Activated CD4-positive, alpha-beta T cell treated with anti-CD3 and anti-CD28 coated beads for 36 hours (primary cell): Measurements from ENCODE around the gene TTC19. TPM values are rescaled to one million over a fixed set of nuclear protein-coding genes. Genes with fewer than 3 reads are reported as not detected.

Experiments used
- ATAC-seq: fragments of 200-7000 bp; cut with Tn5 transposase; one replicate; pipeline ENCODE4 v1.10.0; 2021; ENCODE audit warnings: mild to moderate bottlenecking, moderate library complexity
- CTCF ChIA-PET: fragments of 350-600 bp; sonication (Branson Sonifier 250); formaldehyde crosslinking; loops from one replicate; lab custom pipeline; 2021; ENCODE audit warnings: antibody characterized with exemption; lab: Charles Lee
- POLR2A ChIA-PET: fragments of 350-600 bp; sonication (Branson Sonifier 250); formaldehyde crosslinking; loops from one replicate; lab custom pipeline; 2021; ENCODE audit warnings: antibody characterized with exemption, inconsistent platforms; lab: Charles Lee
- DNase-seq: peaks from one replicate; pipeline ENCODE4 v3.0.0-alpha.2; 2020
- H3K27ac Mint-ChIP-seq: one replicate; pipeline ENCODE4 v1.8.0; 2021; ENCODE audit warnings: mixed read lengths
- H3K27me3 Mint-ChIP-seq: one replicate; pipeline ENCODE4 v1.8.0; 2021; ENCODE audit warnings: mixed read lengths
- H3K36me3 Mint-ChIP-seq: one replicate; pipeline ENCODE4 v1.8.0; 2021; ENCODE audit warnings: low read depth, mixed read lengths
- H3K4me1 Mint-ChIP-seq: one replicate; pipeline ENCODE4 v1.8.0; 2021; ENCODE audit warnings: mixed read lengths
- H3K4me3 Mint-ChIP-seq: one replicate; pipeline ENCODE4 v1.8.0; 2021; ENCODE audit warnings: mild to moderate bottlenecking, moderate library complexity, mixed read lengths
- H3K9me3 Mint-ChIP-seq: one replicate; pipeline ENCODE4 v1.8.0; 2021; ENCODE audit warnings: low read depth, mixed read lengths
- intact Hi-C, 2 experiments: fragments of 100-400 bp; cut with DNase I in 1 of 2; cut with micrococcal nuclease in 1 of 2; formaldehyde crosslinking; loops; one replicate each; pipeline versions ENCODE4 v1.14.2 to v1.15.1; 2022 to 2024; cut with DNase I, micrococcal nuclease
- total RNA-seq, 2 experiments: library from RNA; stranded (reverse); gene quantifications; one replicate each; pipeline ENCODE4 v1.2.3, GENCODE V29; 2021

The TTC19 gene
- total RNA-seq: 10 to 100 TPM; 21.1 to 22.0 TPM

DNA sequence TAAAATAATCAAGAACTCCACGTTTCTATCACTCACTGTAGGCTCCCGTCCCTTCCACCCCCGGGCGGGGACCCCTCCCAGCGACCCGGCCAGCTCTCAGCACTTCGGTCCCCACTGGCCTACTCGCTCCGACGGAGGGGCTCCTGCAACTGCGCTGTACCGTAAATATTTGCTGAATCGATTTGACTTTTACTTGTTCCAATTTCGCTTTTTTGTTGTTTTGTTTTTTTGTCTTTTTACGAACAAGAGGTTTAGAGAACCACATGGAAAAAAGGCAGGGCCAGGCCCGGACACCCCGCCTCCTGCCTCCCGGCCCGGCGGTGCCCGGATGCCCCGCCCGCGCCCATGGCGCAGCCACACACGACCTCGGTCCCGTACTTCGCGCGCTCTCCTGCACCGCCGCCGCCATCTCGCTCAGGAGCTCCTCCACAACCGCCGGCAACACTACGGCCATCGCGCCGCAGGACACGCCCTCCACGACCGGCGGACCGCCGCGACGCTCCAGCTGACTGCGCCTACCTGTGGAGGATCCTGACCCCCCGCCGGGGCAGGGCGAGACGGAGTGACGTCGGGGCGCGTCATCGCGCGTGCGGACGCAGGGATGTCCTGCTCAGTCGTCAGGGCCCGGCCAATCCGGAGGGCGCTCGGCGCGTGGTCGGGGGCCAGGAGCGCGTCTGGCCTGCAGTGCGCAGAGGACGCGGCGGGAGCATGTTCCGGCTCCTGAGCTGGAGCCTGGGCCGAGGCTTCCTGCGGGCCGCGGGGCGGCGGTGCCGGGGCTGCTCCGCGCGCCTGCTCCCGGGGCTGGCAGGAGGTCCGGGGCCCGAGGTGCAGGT, at the start of gene TTC19, which contains the start of gene ZSWIM7:
Gene TTC19, plus strand, starts transcription at position 684 of the 833 bp plus-strand sequence. Its CDS starts 25 bp downstream, at position 709.
Gene ZSWIM7, minus strand, starts transcription at position 564 of the 833 bp plus-strand sequence. Its CDS starts 110 bp downstream, at position 454.
- ChIA-PET POLR2A (interaction anchor here (0.6 to 1.4 kb wide), 4 partner anchors 15 to 1056 kb away, joined by 3 to 6 read pairs (median 4); no protein-coding TSS in a partner anchor), CTCF (interaction anchor here (0.6 to 2.2 kb wide), 8 partner anchors 17 to 171 kb away, joined by 3 to 12 read pairs (median 4); partner anchors contain the start of gene ADORA2B)
- Mint-ChIP-seq H3K4me3 (peak within 1 kb of the TSS; percentile 90), H3K4me1 (peaks cover 22% of the 10 kb centered on the region), H3K9me3 (peaks cover 3% of the 10 kb centered on the region), H3K27ac (peak within 1 kb of the TSS; percentile 97), H3K27me3 (no peaks in the 10 kb centered on the region), H3K36me3 (peaks cover 41% of the 10 kb centered on the region)
- DNase-seq (peak; percentile 97), ATAC-seq (peak; percentile 88)
- intact Hi-C loops: loop anchor here (1.0 to 5.0 kb wide), 9 partner anchors 27 to 382 kb away; partner anchors contain the start of genes ADORA2B (in 2 of the 2), NCOR1 (in 1 of the 2) and UBB (in 1 of the 2)

DNA sequence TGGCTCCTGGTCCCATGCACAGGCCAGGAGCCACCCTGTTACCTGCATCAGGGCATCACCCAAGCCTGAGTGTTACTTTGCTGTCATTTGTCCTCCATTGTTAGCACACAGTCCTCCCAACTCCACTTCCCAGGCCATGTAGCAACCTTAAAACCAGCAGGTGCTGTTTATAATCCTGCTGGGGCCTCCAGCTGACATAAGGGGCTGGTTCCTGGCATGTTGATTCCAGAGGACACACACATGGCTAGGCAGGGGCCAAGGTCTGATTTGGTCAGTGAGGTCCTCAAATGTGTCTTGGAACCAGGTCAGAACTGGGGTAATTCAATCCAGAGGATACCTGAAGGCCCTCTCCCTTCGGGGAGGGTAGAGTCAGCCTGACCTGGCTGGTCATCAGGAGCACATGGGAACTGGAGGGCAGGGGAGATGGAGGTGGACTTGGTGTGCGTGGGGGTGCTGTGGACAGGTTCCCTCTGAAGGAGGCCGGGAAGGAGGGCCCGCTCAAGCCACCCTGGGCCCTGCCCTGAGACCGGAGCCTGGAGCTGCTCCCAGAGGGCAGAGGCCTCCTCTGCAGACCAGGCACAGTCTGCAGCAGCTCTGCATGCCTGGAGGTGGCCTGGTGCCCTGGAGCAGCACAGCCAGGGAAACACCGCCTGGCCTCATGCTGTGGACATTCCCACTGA, 48.1 kb upstream of the TTC19 start:
- Mint-ChIP-seq H3K27me3 (peaks cover 22% of the 10 kb centered on the region), H3K36me3 (no peaks in the 10 kb centered on the region)

GRCh38 chr17:15952048-15952532, 47.5 kb upstream of the TTC19 start:
- H3K4me1 Mint-ChIP-seq: peaks cover 6% of the 10 kb centered on the region
- no peak overlapping the region for H3K27ac Mint-ChIP-seq
- POLR2A ChIA-PET: no interaction called here
- CTCF ChIA-PET: no interaction called here
- DNase-seq: no peak
- H3K9me3 Mint-ChIP-seq: no peaks in the 10 kb centered on the region
- intact Hi-C loops: no loop called here
- no peaks in the 10 kb centered on the region for H3K36me3 Mint-ChIP-seq
- ATAC-seq: no peak
- peaks cover 22% of the 10 kb centered on the region for H3K27me3 Mint-ChIP-seq
- no peak overlapping the region for H3K4me3 Mint-ChIP-seq

More for the DNA sequence above, 48.1 kb upstream of the TTC19 start:
- H3K4me1 Mint-ChIP-seq: peaks cover 4% of the 10 kb centered on the region
- H3K9me3 Mint-ChIP-seq: no peaks in the 10 kb centered on the region
- intact Hi-C loops: no loop called here
- CTCF ChIA-PET: no interaction called here
- H3K27ac Mint-ChIP-seq: no peak overlapping the region
- H3K4me3 Mint-ChIP-seq: no peak overlapping the region
- DNase-seq: no peak
- ATAC-seq: no peak
- POLR2A ChIA-PET: no interaction called here

DNA sequence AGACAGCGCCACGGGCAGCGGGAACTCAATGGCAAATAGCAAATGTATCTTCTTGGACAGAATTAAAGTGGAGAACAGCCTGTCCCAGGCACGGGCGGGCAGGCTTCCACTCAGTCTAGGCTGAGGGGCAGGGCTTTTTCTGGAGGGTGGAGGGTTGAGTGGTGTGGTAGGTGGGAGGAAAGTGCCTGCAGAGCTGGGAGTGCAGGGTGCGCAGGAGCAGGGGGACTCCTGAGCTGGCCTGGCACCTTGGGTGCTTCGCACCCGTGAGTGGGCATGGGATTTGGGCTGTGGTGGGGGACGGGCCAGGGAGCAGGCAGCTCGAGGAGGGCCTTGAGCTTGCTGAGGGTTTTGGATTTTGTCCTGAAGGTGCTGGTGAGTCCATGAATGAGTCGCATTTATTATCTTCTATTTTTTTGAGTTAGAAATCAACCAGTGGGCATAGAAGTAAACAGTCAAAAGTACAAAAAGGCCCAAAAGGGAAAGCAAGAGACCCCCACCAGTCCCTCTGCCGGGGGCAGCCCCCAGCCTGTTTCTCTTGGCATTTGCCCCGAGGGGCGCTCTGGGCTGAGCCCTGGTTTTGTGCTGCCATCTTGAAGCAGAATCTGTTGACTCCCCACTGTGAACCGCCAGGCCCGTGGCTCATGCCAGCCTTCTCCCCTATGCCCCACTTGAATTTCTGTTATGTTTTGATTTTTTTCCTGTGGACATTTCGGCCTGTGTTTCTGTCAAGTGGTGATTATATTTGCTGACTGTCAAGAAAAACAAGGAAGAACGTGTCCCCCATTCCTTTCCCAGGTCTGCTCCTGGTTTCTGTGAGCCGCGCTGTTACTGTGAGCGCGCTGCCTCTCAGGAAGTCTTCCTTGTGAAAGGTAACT, 46.5 kb upstream of the TTC19 start:
- Mint-ChIP-seq H3K4me1 (peaks cover 12% of the 10 kb centered on the region), H3K36me3 (no peaks in the 10 kb centered on the region), H3K9me3 (no peaks in the 10 kb centered on the region), H3K27me3 (peaks cover 20% of the 10 kb centered on the region), H3K27ac (no peak overlapping the region), H3K4me3 (no peak overlapping the region)
- intact Hi-C loops: no loop called here
- ATAC-seq (no peak), DNase-seq (no peak)
- ChIA-PET CTCF (interaction anchor here (1.0 kb wide), 1 partner anchor 44 kb away, joined by 4 read pairs; no protein-coding TSS in a partner anchor), POLR2A (no interaction called here)

DNA sequence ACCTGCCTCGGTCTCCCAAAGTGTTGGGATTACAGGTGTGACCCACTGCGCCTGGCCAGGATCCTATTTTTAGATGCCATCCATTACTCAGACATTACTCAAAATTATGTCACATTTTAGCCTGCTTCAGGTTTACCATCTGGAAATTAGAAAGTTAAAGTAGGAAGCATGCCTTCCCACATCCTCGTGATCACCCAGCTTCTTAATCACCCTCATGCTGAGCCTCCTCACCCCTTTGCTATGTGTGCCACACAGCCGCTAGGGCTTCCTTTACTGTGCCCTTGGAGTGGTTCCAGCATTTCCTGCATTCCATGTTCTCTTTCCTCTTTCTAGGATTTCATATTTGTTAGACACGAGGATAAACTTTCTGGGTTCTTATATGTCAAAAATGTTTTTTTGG, 45.4 kb upstream of the TTC19 start:
- Mint-ChIP-seq H3K9me3 (no peaks in the 10 kb centered on the region), H3K27me3 (peaks cover 25% of the 10 kb centered on the region), H3K4me3 (no peak overlapping the region), H3K4me1 (peaks cover 23% of the 10 kb centered on the region), H3K36me3 (no peaks in the 10 kb centered on the region), H3K27ac (no peak overlapping the region)
- intact Hi-C loops: no loop called here
- DNase-seq: no peak
- ChIA-PET POLR2A (no interaction called here), CTCF (no interaction called here)
- no peak for ATAC-seq

GRCh38 chr17:15955793-15956541, 43.7 kb upstream of the TTC19 start:
- Mint-ChIP-seq H3K27ac (no peak overlapping the region), H3K27me3 (peaks cover 27% of the 10 kb centered on the region), H3K36me3 (no peaks in the 10 kb centered on the region), H3K4me1 (peaks cover 30% of the 10 kb centered on the region), H3K4me3 (no peak overlapping the region), H3K9me3 (no peaks in the 10 kb centered on the region)
- no peak for ATAC-seq
- POLR2A ChIA-PET: no interaction called here
- no peak for DNase-seq
- intact Hi-C loops: loop anchor here in 1 of 2 experiments (5.0 kb wide), 1 partner anchor 124 kb away; no protein-coding TSS in a partner anchor
- CTCF ChIA-PET: no interaction called here

- ATAC-seq: peak; percentile 53
- Mint-ChIP-seq H3K27me3 (peaks cover 33% of the 10 kb centered on the region), H3K9me3 (no peaks in the 10 kb centered on the region), H3K4me1 (peaks cover 30% of the 10 kb centered on the region), H3K27ac (no peak overlapping the region), H3K36me3 (no peaks in the 10 kb centered on the region), H3K4me3 (no peak overlapping the region)
- DNase-seq: peak; percentile 63
- intact Hi-C loops: loop anchor here in 1 of 2 experiments (5.0 kb wide), 1 partner anchor 125 kb away; no protein-coding TSS in a partner anchor
- POLR2A ChIA-PET: no interaction called here
- CTCF ChIA-PET: interaction anchor here (2.4 kb wide), 1 partner anchor 12 kb away, joined by 11 read pairs; the partner anchor contains the start of gene ADORA2B
These were observed 42.4 kb upstream of the TTC19 start for GRCh38 chr17:15957206-15957605.

DNA sequence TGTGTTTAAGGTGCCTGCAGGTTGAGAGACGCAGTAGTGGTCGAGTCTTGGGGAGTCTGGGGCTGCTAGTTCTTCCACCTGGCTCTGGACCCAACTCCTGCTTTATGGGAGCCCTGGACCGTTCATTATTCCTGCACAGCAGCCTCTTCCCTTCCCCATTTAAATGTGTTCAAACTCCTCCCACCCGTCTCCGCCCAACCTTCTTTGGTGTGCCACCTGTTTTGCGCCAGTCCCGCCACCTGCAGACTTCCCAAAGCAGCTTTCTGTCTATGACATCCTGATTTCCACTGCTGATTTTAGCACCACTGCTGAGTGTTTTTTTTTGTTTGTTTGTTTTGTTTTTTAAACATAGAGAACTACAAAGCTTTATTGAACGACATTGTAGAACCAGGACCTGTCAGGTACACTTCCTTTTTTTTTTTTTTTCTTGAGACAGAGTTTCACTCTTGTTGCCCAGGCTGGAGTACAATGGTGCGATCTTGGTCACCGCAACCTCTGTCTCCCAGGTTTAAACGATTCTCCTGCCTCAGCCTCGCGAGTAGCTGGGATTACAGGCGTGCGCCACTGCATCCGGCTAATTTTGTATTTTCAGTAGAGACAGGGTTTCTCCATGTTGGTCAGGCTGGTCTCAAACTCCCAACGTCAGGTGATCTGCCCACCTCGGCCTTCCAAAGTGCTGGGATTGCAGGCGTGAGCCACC, 41.9 kb upstream of the TTC19 start:
- H3K4me3 Mint-ChIP-seq: no peak overlapping the region
- CTCF ChIA-PET: interaction anchor here (0.8 to 2.4 kb wide), 2 partner anchors 13 to 25 kb away, joined by 3 to 11 read pairs; partner anchors contain the start of gene ADORA2B
- intact Hi-C loops: loop anchor here in 1 of 2 experiments (2.0 to 5.0 kb wide), 3 partner anchors 13 to 125 kb away; partner anchors contain the start of gene ADORA2B

DNA sequence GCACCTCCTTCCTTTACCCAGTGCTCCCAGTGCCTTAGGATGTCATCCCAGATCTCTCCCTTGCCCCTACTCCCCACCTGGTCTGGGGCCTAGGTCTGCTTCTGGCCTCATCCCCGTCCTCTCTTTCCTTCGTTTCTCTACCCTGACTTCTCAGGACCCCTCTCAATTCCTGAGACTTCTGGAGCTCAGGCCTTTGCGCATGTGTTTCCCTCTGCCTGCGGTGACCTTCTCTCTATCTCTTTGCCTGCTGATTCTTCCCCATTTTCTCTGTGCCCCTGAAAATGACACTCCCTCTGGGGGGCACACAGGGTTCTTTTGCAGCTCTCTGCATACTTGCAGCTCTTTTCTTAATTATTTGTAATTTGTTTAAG, 41.2 kb upstream of the TTC19 start:
- no peak for ATAC-seq
- H3K27ac Mint-ChIP-seq: peak overlapping the region; percentile 51
- DNase-seq: no peak
- H3K4me3 Mint-ChIP-seq: no peak overlapping the region
- peaks cover 30% of the 10 kb centered on the region for H3K27me3 Mint-ChIP-seq
- intact Hi-C loops: loop anchor here in 1 of 2 experiments (2.0 to 5.0 kb wide), 3 partner anchors 14 to 126 kb away; partner anchors contain the start of gene ADORA2B
- ChIA-PET CTCF (interaction anchor here (0.8 to 2.4 kb wide), 2 partner anchors 14 to 24 kb away, joined by 3 to 11 read pairs; partner anchors contain the start of gene ADORA2B), POLR2A (no interaction called here)
- no peaks in the 10 kb centered on the region for H3K36me3 Mint-ChIP-seq
- H3K4me1 Mint-ChIP-seq: peaks cover 30% of the 10 kb centered on the region
- H3K9me3 Mint-ChIP-seq: no peaks in the 10 kb centered on the region

More for the DNA sequence above, 41.9 kb upstream of the TTC19 start:
- ATAC-seq (no peak), DNase-seq (no peak)
- POLR2A ChIA-PET: no interaction called here
- H3K27me3 Mint-ChIP-seq: peaks cover 32% of the 10 kb centered on the region
- peak overlapping the region; percentile 24 for H3K27ac Mint-ChIP-seq
- no peaks in the 10 kb centered on the region for H3K9me3 Mint-ChIP-seq
- H3K36me3 Mint-ChIP-seq: no peaks in the 10 kb centered on the region
- peaks cover 30% of the 10 kb centered on the region for H3K4me1 Mint-ChIP-seq
